ENCODE measurements around the gene KRT80. TPM values are rescaled to one million over a fixed set of nuclear protein-coding genes. Genes with fewer than 3 reads are reported as not detected.

KRT80 gene
- total RNA-seq, 2 experiments from 2014 or later, result not detected

DNA sequence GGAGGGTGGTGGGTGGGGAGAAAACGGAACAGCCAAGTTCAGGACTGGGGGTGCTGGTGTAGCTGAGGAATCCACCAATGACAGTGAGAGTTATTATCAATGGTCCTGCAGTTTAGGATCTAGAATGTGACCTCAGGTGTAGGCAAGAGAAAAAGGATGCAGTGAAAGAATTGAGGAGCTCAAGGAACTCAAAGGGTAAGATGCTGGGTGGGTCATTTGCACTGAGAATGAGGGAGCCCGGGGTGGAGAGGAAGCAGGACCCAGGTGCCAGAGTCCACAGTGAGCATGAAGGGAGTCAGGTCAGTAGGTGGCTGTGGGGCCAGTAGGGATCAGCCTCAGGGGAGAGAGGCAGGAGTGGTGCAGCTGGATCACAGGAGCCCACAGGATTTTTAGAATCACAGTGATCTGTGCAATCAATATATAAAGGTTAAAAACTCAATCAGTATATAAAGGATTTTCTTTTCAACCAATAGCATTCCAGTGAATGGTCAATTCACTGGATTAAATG, 38.1 kb upstream of the KRT80 start:
- intact Hi-C loops (cut with DNase I, micrococcal nuclease), result no loop called here
- no peaks in the 10 kb centered on the region for H3K36me3 Mint-ChIP-seq (ENCODE audit: low read depth)
- no peaks in the 10 kb centered on the region for H3K36me3 ChIP-seq (ENCODE audit: insufficient read depth, low read length)
- peaks cover 0 to 5% of the 10 kb centered on the region in 2 experiments for H3K9me3 ChIP-seq (ENCODE audit: control insufficient read depth in 1 of 2, insufficient read depth in 1 of 2, low read length in 2 of 2)
- peaks cover 2% of the 10 kb centered on the region for H3K4me1 ChIP-seq (ENCODE audit: insufficient read depth, low read length)
- H3K4me1 Mint-ChIP-seq (ENCODE audit: low read depth), result no peaks in the 10 kb centered on the region
- no peaks in the 10 kb centered on the region for H3K9me3 Mint-ChIP-seq
- no peak overlapping the region for H3K27ac ChIP-seq (ENCODE audit: low read depth in 1 of 2, low read length in 2 of 2)
- no peak for TF ChIP-seq CTCF (IDR thresholded peaks at IDR 0.05)
- ATAC-seq (ENCODE audit: poor library complexity) (no peak), DNase-seq (no peak)
- peaks cover 14 to 34% of the 10 kb centered on the region in 2 experiments for H3K27me3 ChIP-seq (ENCODE audit: control insufficient read depth in 1 of 2, insufficient read depth in 2 of 2, low read length in 2 of 2)
- CTCF ChIA-PET, result no interaction called here
- no peak overlapping the region for H3K27ac Mint-ChIP-seq
- no peak overlapping the region for H3K4me3 ChIP-seq (ENCODE audit: low read length)
- POLR2A ChIA-PET, result interaction anchor here (0.5 kb wide), 1 partner anchor 1470 kb away, joined by 3 read pairs; no protein-coding TSS in a partner anchor
- peaks cover 57% of the 10 kb centered on the region for H3K27me3 Mint-ChIP-seq
- no peak overlapping the region for H3K4me3 Mint-ChIP-seq

DNA sequence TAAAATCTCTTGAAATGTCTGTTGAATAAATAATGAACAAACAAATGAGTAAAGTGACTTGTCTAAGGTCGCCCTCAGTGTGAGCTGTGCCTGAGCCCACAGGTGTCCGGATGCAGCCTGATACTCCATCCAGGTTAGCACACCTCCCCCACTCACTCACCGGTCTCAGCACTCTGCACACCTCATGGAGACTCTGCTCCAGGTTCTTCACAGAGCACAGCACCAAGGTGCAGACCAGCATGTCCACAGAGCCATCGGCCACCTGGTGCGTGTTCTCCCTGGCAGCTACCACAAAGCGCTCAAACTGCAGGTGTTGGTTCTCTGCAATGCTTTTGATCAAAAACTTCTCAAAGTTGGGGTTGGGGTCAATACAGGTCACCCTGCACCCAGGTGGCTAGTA, 37.1 kb upstream of the KRT80 start:
- POLR2A ChIA-PET, result no interaction called here
- CTCF ChIA-PET, result no interaction called here
- Histone ChIP-seq H3K36me3 (ENCODE audit: insufficient read depth, low read length) (no peaks in the 10 kb centered on the region), H3K27ac (ENCODE audit: low read depth in 1 of 2, low read length in 2 of 2) (no peak overlapping the region), H3K9me3 (ENCODE audit: control insufficient read depth in 1 of 2, insufficient read depth in 1 of 2, low read length in 2 of 2) (peaks cover 0 to 5% of the 10 kb centered on the region in 2 experiments), H3K4me1 (ENCODE audit: insufficient read depth, low read length) (peaks cover 2% of the 10 kb centered on the region), H3K27me3 (ENCODE audit: control insufficient read depth in 1 of 2, insufficient read depth in 2 of 2, low read length in 2 of 2) (peaks cover 17 to 28% of the 10 kb centered on the region in 2 experiments), H3K4me3 (ENCODE audit: low read length) (no peak overlapping the region)
- ATAC-seq (ENCODE audit: poor library complexity) (no peak), DNase-seq (no peak)
- peaks cover 58% of the 10 kb centered on the region for H3K27me3 Mint-ChIP-seq
- H3K27ac Mint-ChIP-seq, result no peak overlapping the region
- intact Hi-C loops (cut with DNase I, micrococcal nuclease), result no loop called here
- no peak overlapping the region for H3K4me3 Mint-ChIP-seq
- no peaks in the 10 kb centered on the region for H3K36me3 Mint-ChIP-seq (ENCODE audit: low read depth)
- TF ChIP-seq CTCF (IDR thresholded peaks at IDR 0.05), result no peak
- no peaks in the 10 kb centered on the region for H3K4me1 Mint-ChIP-seq (ENCODE audit: low read depth)
- H3K9me3 Mint-ChIP-seq, result no peaks in the 10 kb centered on the region

DNA sequence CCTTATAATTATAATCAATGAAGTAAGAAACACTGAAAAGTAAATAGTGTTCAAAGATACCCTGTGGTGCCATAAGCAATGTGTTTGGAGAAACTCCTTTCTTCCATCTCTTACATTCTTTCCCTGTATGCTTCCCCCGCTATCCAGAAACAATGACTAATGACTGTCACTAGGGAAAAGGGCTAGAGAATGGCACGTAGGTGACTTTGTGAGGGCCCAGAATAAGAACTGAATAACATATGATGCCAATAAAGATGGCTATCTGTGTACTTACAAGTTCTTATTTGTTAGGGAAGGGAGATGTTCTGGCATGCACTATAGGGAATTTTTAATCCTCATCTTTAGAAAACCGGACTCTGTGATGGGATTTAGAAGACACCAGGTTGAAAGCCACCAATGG, 36.6 kb upstream of the KRT80 start:
- CTCF ChIA-PET, result no interaction called here
- Mint-ChIP-seq H3K36me3 (ENCODE audit: low read depth) (no peaks in the 10 kb centered on the region), H3K4me1 (ENCODE audit: low read depth) (no peaks in the 10 kb centered on the region), H3K27ac (no peak overlapping the region), H3K9me3 (no peaks in the 10 kb centered on the region), H3K4me3 (no peak overlapping the region), H3K27me3 (peaks cover 64% of the 10 kb centered on the region)
- POLR2A ChIA-PET, result no interaction called here
- Histone ChIP-seq H3K4me3 (ENCODE audit: low read length) (no peak overlapping the region), H3K27me3 (ENCODE audit: control insufficient read depth in 1 of 2, insufficient read depth in 2 of 2, low read length in 2 of 2) (peaks cover 14 to 24% of the 10 kb centered on the region in 2 experiments), H3K27ac (ENCODE audit: low read depth in 1 of 2, low read length in 2 of 2) (no peak overlapping the region), H3K9me3 (ENCODE audit: control insufficient read depth in 1 of 2, insufficient read depth in 1 of 2, low read length in 2 of 2) (peaks cover 0 to under 1% of the 10 kb centered on the region in 2 experiments), H3K36me3 (ENCODE audit: insufficient read depth, low read length) (no peaks in the 10 kb centered on the region), H3K4me1 (ENCODE audit: insufficient read depth, low read length) (no peaks in the 10 kb centered on the region)
- TF ChIP-seq CTCF (IDR thresholded peaks at IDR 0.05), result no peak
- ATAC-seq (ENCODE audit: poor library complexity) (no peak), DNase-seq (no peak)
- intact Hi-C loops (cut with DNase I, micrococcal nuclease), result no loop called here
